Measurements from ENCODE around the gene KRTAP5-8. TPM values are rescaled to one million over a fixed set of nuclear protein-coding genes. Genes with fewer than 3 reads are reported as not detected.
A peak's percentile ranks its signal among the peaks of the same experiment; 100 is the strongest.

Gene KRTAP5-8
- total RNA-seq, 1 experiment from 2014 or later: not detected

GRCh38 chr11:71537537-71537936 is 288 bp upstream of the KRTAP5-8 start:
- no peak overlapping the region for H3K9ac ChIP-seq (ENCODE audit: low read length)
- DNase-seq (ENCODE audit: low read depth, low spot score): no peak
- no peaks in the 10 kb centered on the region for H3K4me1 ChIP-seq (ENCODE audit: control insufficient read depth in 1 of 2, insufficient read depth in 2 of 2, low read length in 2 of 2)
- RAD21 ChIA-PET (ENCODE audit: low non-redundant PET in 1 of 2, low total read pairs in 2 of 2, uncharacterized antibody in 2 of 2, unreplicated experiment in 2 of 2): no interaction called here
- H2AFZ ChIP-seq (ENCODE audit: low read depth, low read length, poor library complexity, severe bottlenecking): no peak overlapping the region
- CTCF ChIA-PET: no interaction called here
- BruUV-seq (replicated peaks): no TSS peak
- no peak for TF ChIP-seq MAX (IDR thresholded peaks at IDR 0.05)
- TF ChIP-seq, protein P1, sequence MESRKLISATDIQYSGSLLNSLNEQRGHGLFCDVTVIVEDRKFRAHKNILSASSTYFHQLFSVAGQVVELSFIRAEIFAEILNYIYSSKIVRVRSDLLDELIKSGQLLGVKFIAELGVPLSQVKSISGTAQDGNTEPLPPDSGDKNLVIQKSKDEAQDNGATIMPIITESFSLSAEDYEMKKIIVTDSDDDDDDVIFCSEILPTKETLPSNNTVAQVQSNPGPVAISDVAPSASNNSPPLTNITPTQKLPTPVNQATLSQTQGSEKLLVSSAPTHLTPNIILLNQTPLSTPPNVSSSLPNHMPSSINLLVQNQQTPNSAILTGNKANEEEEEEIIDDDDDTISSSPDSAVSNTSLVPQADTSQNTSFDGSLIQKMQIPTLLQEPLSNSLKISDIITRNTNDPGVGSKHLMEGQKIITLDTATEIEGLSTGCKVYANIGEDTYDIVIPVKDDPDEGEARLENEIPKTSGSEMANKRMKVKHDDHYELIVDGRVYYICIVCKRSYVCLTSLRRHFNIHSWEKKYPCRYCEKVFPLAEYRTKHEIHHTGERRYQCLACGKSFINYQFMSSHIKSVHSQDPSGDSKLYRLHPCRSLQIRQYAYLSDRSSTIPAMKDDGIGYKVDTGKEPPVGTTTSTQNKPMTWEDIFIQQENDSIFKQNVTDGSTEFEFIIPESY (IDR thresholded peaks at IDR 0.05; ENCODE audit: extremely low read depth, insufficient replicate concordance, low read length): no peak
- no peak for TF ChIP-seq REST (IDR thresholded peaks at IDR 0.05; ENCODE audit: low read depth)
- no peak for TF ChIP-seq CBX3 (IDR thresholded peaks at IDR 0.05; ENCODE audit: low read depth)
- no peak for TF ChIP-seq ZNF274 (IDR thresholded peaks at IDR 0.05; ENCODE audit: low read depth, low read length)
- TF ChIP-seq EZH2phosphoT487 (IDR thresholded peaks at IDR 0.05; ENCODE audit: borderline replicate concordance): no peak
- no peak for TF ChIP-seq EZH2 (IDR thresholded peaks at IDR 0.05)
- TF ChIP-seq FOSL1 (IDR thresholded peaks at IDR 0.05; ENCODE audit: low read depth): no peak
- no peak for TF ChIP-seq ZFX (IDR thresholded peaks at IDR 0.05)
- TF ChIP-seq CEBPB (IDR thresholded peaks at IDR 0.05; ENCODE audit: low read depth): no peak
- no peak for TF ChIP-seq ATF3 (IDR thresholded peaks at IDR 0.05)
- no peak for TF ChIP-seq ELF1 (IDR thresholded peaks at IDR 0.05; ENCODE audit: borderline replicate concordance, low read depth)
- TF ChIP-seq POLR2AphosphoS5 (IDR thresholded peaks at IDR 0.05; ENCODE audit: low read depth, low read length): no peak
- TF ChIP-seq YY1 (IDR thresholded peaks at IDR 0.05; ENCODE audit: extremely low read depth, insufficient replicate concordance, low read depth, low read length): no peak
- TF ChIP-seq CTCF (IDR thresholded peaks at IDR 0.05 in 2 of 3, conservative IDR thresholded peaks at IDR 0.05 in 1 of 3; ENCODE audit: borderline replicate concordance in 1 of 3, insufficient read depth in 1 of 3, low read depth in 2 of 3, low read length in 2 of 3): no peak
- no peak for TF ChIP-seq SP1 (IDR thresholded peaks at IDR 0.05; ENCODE audit: low read depth)
- TF ChIP-seq TCF7L2 (IDR thresholded peaks at IDR 0.05; ENCODE audit: borderline replicate concordance, extremely low read depth, insufficient read depth, insufficient read length): no peak
- TF ChIP-seq JUND (IDR thresholded peaks at IDR 0.05): no peak
- POLR2A ChIA-PET: no interaction called here
- H3K9me2 ChIP-seq (ENCODE audit: insufficient read depth): no peaks in the 10 kb centered on the region
- H3K79me2 ChIP-seq (ENCODE audit: insufficient read depth, low read length): no peaks in the 10 kb centered on the region
- H3K9me3 ChIP-seq (ENCODE audit: control insufficient read depth in 1 of 2, insufficient read depth in 1 of 2, low read depth in 1 of 2, low read length in 2 of 2): no peaks in the 10 kb centered on the region
- H3K4me2 ChIP-seq (ENCODE audit: low read length): no peak overlapping the region
- no peaks in the 10 kb centered on the region for H4K20me1 ChIP-seq (ENCODE audit: insufficient read depth)
- H3K4me3 ChIP-seq (replicated peaks in 1 of 2; ENCODE audit: low read depth in 1 of 2, low read length in 2 of 2): no peak overlapping the region
- no peak overlapping the region for H3K27ac ChIP-seq (ENCODE audit: low read depth, low read length)
- intact Hi-C loops (cut with micrococcal nuclease): no loop called here
- ATAC-seq: peak; percentile 50; the same call in 1 of the 2 replicates
- no peaks in the 10 kb centered on the region for H3K36me3 ChIP-seq (ENCODE audit: control insufficient read depth in 1 of 2, insufficient read depth in 2 of 2, low read length in 2 of 2)
- no peaks in the 10 kb centered on the region for H3K27me3 ChIP-seq (ENCODE audit: insufficient read depth, low read length)

Measured in HCT116 (cell line).